ENCODE measurements around the gene SYT9. TPM values are rescaled to one million over a fixed set of nuclear protein-coding genes. Genes with fewer than 3 reads are reported as not detected.

Gene SYT9
- total RNA-seq, 1 donor from 2014 or later: 1.6 TPM

GRCh38 chr11:7385532-7385931, 133.8 kb downstream of the SYT9 start:
- DNase-seq (ENCODE audit: extremely low spot score, unreplicated experiment): no peak
- H3K36me3 Mint-ChIP-seq: no peaks in the 10 kb centered on the region
- no peak overlapping the region for H3K4me3 Mint-ChIP-seq
- no peaks in the 10 kb centered on the region for H3K27me3 Mint-ChIP-seq
- no peak overlapping the region for H3K27ac Mint-ChIP-seq
- H3K9me3 Mint-ChIP-seq: no peaks in the 10 kb centered on the region
- TF ChIP-seq CTCF (conservative IDR thresholded peaks at IDR 0.05): no peak
- H3K4me1 Mint-ChIP-seq (ENCODE audit: unreplicated experiment): no peaks in the 10 kb centered on the region

GRCh38 chr11:7413961-7414915, 162.5 kb downstream of the SYT9 start:
- Mint-ChIP-seq H3K4me3 (no peak overlapping the region), H3K9me3 (no peaks in the 10 kb centered on the region), H3K4me1 (ENCODE audit: unreplicated experiment) (peaks cover 13% of the 10 kb centered on the region), H3K27me3 (peaks cover 3% of the 10 kb centered on the region), H3K27ac (no peak overlapping the region), H3K36me3 (no peaks in the 10 kb centered on the region)
- TF ChIP-seq CTCF (conservative IDR thresholded peaks at IDR 0.05): peak; percentile 14
- no peak for DNase-seq (ENCODE audit: extremely low spot score, unreplicated experiment)

- Mint-ChIP-seq H3K27me3 (peaks cover 3% of the 10 kb centered on the region), H3K4me3 (no peak overlapping the region), H3K4me1 (ENCODE audit: unreplicated experiment) (peaks cover 13% of the 10 kb centered on the region), H3K9me3 (no peaks in the 10 kb centered on the region), H3K36me3 (no peaks in the 10 kb centered on the region), H3K27ac (no peak overlapping the region)
- TF ChIP-seq CTCF (conservative IDR thresholded peaks at IDR 0.05): no peak
- no peak for DNase-seq (ENCODE audit: extremely low spot score, unreplicated experiment)
Measured at GRCh38 chr11:7414973-7415817, 163.5 kb downstream of the SYT9 start.

- H3K4me1 Mint-ChIP-seq (ENCODE audit: unreplicated experiment): peaks cover 13% of the 10 kb centered on the region
- H3K27me3 Mint-ChIP-seq: peaks cover 2% of the 10 kb centered on the region
- no peak overlapping the region for H3K4me3 Mint-ChIP-seq
- no peaks in the 10 kb centered on the region for H3K36me3 Mint-ChIP-seq
- TF ChIP-seq CTCF (conservative IDR thresholded peaks at IDR 0.05): no peak
- H3K9me3 Mint-ChIP-seq: no peaks in the 10 kb centered on the region
- no peak overlapping the region for H3K27ac Mint-ChIP-seq
- no peak for DNase-seq (ENCODE audit: extremely low spot score, unreplicated experiment)
Measured at GRCh38 chr11:7416080-7416479, 164.4 kb downstream of the SYT9 start.

GRCh38 chr11:7417328-7417727, 165.6 kb downstream of the SYT9 start:
- DNase-seq (ENCODE audit: extremely low spot score, unreplicated experiment): no peak
- Mint-ChIP-seq H3K4me1 (ENCODE audit: unreplicated experiment) (peaks cover 13% of the 10 kb centered on the region), H3K36me3 (no peaks in the 10 kb centered on the region), H3K27ac (no peak overlapping the region), H3K9me3 (no peaks in the 10 kb centered on the region), H3K4me3 (no peak overlapping the region), H3K27me3 (no peaks in the 10 kb centered on the region)
- no peak for TF ChIP-seq CTCF (conservative IDR thresholded peaks at IDR 0.05)

All from type B pancreatic cell (in vitro differentiated cells).